GM12878 (cell line): ENCODE data around the gene NKIRAS2. TPM values are rescaled to one million over a fixed set of nuclear protein-coding genes. Genes with fewer than 3 reads are reported as not detected.

ENCODE experiments used
- ATAC-seq: fragments of 200-7000 bp; cut with Tn5 transposase; 3 replicates; pipeline ENCODE4 v1.9.1; 2020; ENCODE audit warnings: mild to moderate bottlenecking, moderate library complexity
- BruUV-seq: library from RNA; stranded (reverse); fragments of 400-500 nt; replicated peaks from 2 replicates; lab custom pipeline; 2021; lab: Mats Ljungman, UMichigan
- CTCF ChIA-PET: fragments of 300-600 bp; sonication (Branson Sonifier 250); formaldehyde crosslinking; extraction: SDS; loops from one replicate; lab custom pipeline; 2021; ENCODE audit warnings: inconsistent platforms; lab: Yijun Ruan, JAX
- POLR2A ChIA-PET: fragments of 350-600 bp; formaldehyde crosslinking; extraction: SDS; loops from one replicate; lab custom pipeline; 2021; ENCODE audit warnings: inconsistent platforms; lab: Charles Lee
- RAD21 ChIA-PET: fragments of 300-600 bp; sonication (Branson Sonifier 250); formaldehyde crosslinking; loops from one replicate; lab custom pipeline; 2023; ENCODE audit warnings: antibody characterized with exemption; ENCODE audit not compliant: unreplicated experiment; lab: Charles Lee
- SMC1A ChIA-PET: fragments of 300-600 bp; sonication (Branson Sonifier 250); formaldehyde crosslinking; loops from one replicate; lab custom pipeline; 2023; ENCODE audit not compliant: unreplicated experiment, uncharacterized antibody; lab: Charles Lee
- DNase-seq: peaks from one replicate; pipeline ENCODE4 v3.0.0-alpha.2; 2011; ENCODE audit warnings: low read depth, low spot score
- FAIRE-seq: peaks from 3 replicates; lab custom pipeline; 2011; peaks lifted over from hg19 to GRCh38; lab: Jason Lieb, UNC
- H2AFZ ChIP-seq: 2 replicates; pipeline ENCODE4 v1.6.0; 2011; ENCODE audit warnings: low read depth, low read length, control low read depth; ENCODE audit not compliant: control insufficient read depth
- H3K27ac ChIP-seq: 2 replicates; pipeline ENCODE4 v1.5.1; 2011; ENCODE audit warnings: control low read depth; ENCODE audit not compliant: control insufficient read depth, insufficient read depth
- H3K27me3 ChIP-seq, 2 experiments: replicated peaks in 1 of 2; 2 replicates each; pipeline versions ENCODE4 v1.6.0 to v1.6.1; 2011; ENCODE audit warnings: low read length in 1 of 2; ENCODE audit not compliant: control insufficient read depth in 2 of 2, insufficient read depth in 2 of 2
- H3K36me3 ChIP-seq, 2 experiments: 2 replicates each; pipeline ENCODE4 v1.5.1; 2011; ENCODE audit warnings: low read length in 1 of 2; ENCODE audit not compliant: control insufficient read depth in 2 of 2, insufficient read depth in 2 of 2
- H3K4me1 ChIP-seq: 2 replicates; pipeline ENCODE4 v1.6.1; 2011; ENCODE audit warnings: mild to moderate bottlenecking, low read length, moderate library complexity, mixed read lengths; ENCODE audit not compliant: control insufficient read depth, insufficient read depth
- H3K4me2 ChIP-seq: 2 replicates; pipeline ENCODE4 v1.6.0; 2011; ENCODE audit warnings: control low read depth; ENCODE audit not compliant: control insufficient read depth, insufficient read depth
- H3K4me3 ChIP-seq: fragments of 200-600 bp; sonication (generic); 2 replicates; pipeline ENCODE4 v1.5.1; 2016
- H3K79me2 ChIP-seq: 2 replicates; pipeline ENCODE4 v1.6.0; 2011; ENCODE audit warnings: low read length; ENCODE audit not compliant: control insufficient read depth, insufficient read depth
- H3K9ac ChIP-seq: 2 replicates; pipeline ENCODE4 v1.8.0; 2011; ENCODE audit warnings: low read length, control low read depth, mixed read lengths; ENCODE audit not compliant: control insufficient read depth, insufficient read depth
- H3K9me3 ChIP-seq: replicated peaks from 3 replicates; pipeline ENCODE4 v1.5.1; 2011; ENCODE audit warnings: mild to moderate bottlenecking, low read length; ENCODE audit not compliant: control insufficient read depth, insufficient read depth
- H4K20me1 ChIP-seq: 2 replicates; pipeline ENCODE4 v1.6.0; 2011; ENCODE audit not compliant: control insufficient read depth, insufficient read depth
- BACH1 ChIP-seq: fragments of 450-650 bp; IDR thresholded peaks from 2 replicates; pipeline ENCODE4 v1.6.1; 2017; ENCODE audit warnings: mild to moderate bottlenecking, borderline replicate concordance
- ELK1 ChIP-seq: IDR thresholded peaks from 2 replicates; pipeline ENCODE4 v1.6.1; 2012; ENCODE audit warnings: low read depth, low read length, improper control_type of control experiment
- FOXK2 ChIP-seq: fragments of 450-650 bp; IDR thresholded peaks from 2 replicates; pipeline ENCODE4 v1.6.1; 2017; ENCODE audit warnings: mild to moderate bottlenecking, moderate library complexity
- GABPA ChIP-seq: IDR thresholded peaks from 2 replicates; pipeline ENCODE4 v1.6.1; 2014; ENCODE audit warnings: antibody characterized with exemption, low read depth, mild to moderate bottlenecking, inconsistent platforms
- HSF1 ChIP-seq: fragments of 150-350 bp; IDR thresholded peaks from 2 replicates; pipeline ENCODE4 v1.6.1; 2014; ENCODE audit warnings: mild to moderate bottlenecking, low read depth, low read length
- KLF5 ChIP-seq: fragments of 450-650 bp; IDR thresholded peaks from 2 replicates; pipeline ENCODE4 v1.6.1; 2014; ENCODE audit warnings: mild to moderate bottlenecking; ENCODE audit not compliant: partially characterized antibody
- NFYA ChIP-seq: IDR thresholded peaks from 2 replicates; pipeline ENCODE4 v1.6.1; 2011; ENCODE audit warnings: low read depth, mild to moderate bottlenecking, low read length, improper control_type of control experiment, borderline replicate concordance
- NKRF ChIP-seq: fragments of 450-650 bp; conservative IDR thresholded peaks from 2 replicates; pipeline ENCODE4 v1.6.1; 2017; ENCODE audit warnings: mild to moderate bottlenecking, moderate library complexity
- PAX8 ChIP-seq: fragments of 450-650 bp; IDR thresholded peaks from 2 replicates; pipeline ENCODE4 v1.6.1; 2017; ENCODE audit warnings: mild to moderate bottlenecking, moderate library complexity
- RUNX3 ChIP-seq: IDR thresholded peaks from 2 replicates; pipeline ENCODE4 v1.6.1; 2012; ENCODE audit warnings: low read length, inconsistent platforms
- ZBTB40 ChIP-seq: fragments of 450-650 bp; IDR thresholded peaks from 2 replicates; pipeline ENCODE4 v1.6.1; 2016; ENCODE audit warnings: mild to moderate bottlenecking, moderate library complexity, borderline replicate concordance
- ZNF217 ChIP-seq: fragments of 450-650 bp; IDR thresholded peaks from 2 replicates; pipeline ENCODE4 v1.6.1; 2017; ENCODE audit warnings: antibody characterized with exemption, mild to moderate bottlenecking
- WGBS: methylation state at CpG from one replicate; pipeline ENCODE4 v1.1.6; 2016; ENCODE audit warnings: low lambda C conversion rate; ENCODE audit not compliant: insufficient replicate concordance, insufficient coverage; ENCODE audit errors: missing lambda C conversion rate; 5-methylcytosine and 5-hydroxymethylcytosine counted together
- in situ Hi-C: fragments of 300-500 bp; cut with MboI; formaldehyde crosslinking; loops from 9 replicates; pipeline ENCODE4 v1.14.3; 2018; ENCODE audit warnings: mixed read lengths
- intact Hi-C: fragments of 100-400 bp; cut with micrococcal nuclease; formaldehyde crosslinking; loops from one replicate; pipeline ENCODE4 v1.14.2; 2022; ENCODE audit not compliant: unreplicated experiment
- polyA plus RNA-seq, 11 experiments: library from polyadenylated mRNA; depleted of rRNA in 4 of 11; unstranded in 6 of 11; stranded (reverse) in 5 of 11; fragments of >200 nt; fragmentation: Nextera tagmentation in 4 of 11; fragmentation: Illumina TruSeq in 1 of 11; extraction: Ambion mirVana in 4 of 11; extraction: Trizol in 1 of 11; gene quantifications; 1 replicate in 1 of 11; 2 replicates in 10 of 11; pipeline versions ENCODE4 v1.2.1 to v1.2.3, GENCODE V29; 2011 to 2016; ENCODE audit warnings: inconsistent platforms in 2 of 11, missing spikeins in 2 of 11, low read depth in 1 of 11
- total RNA-seq, 4 experiments: library from RNA; depleted of rRNA in 3 of 4; stranded (reverse); fragments of >200 nt in 3 of 4; fragmentation: Illumina TruSeq in 1 of 4; extraction: Trizol in 1 of 4; gene quantifications; 2 replicates each; pipeline versions ENCODE4 v1.2.1 to v1.2.3, GENCODE V29; 2013 to 2021

NKIRAS2 gene
- total and polyA plus RNA-seq, 10 of the 15 experiments (the other 5 are each of a cell fraction or from before 2014, with no cell fraction given), result 6.4 to 49.7 (median 27.2) TPM

- no peak for TF ChIP-seq HSF1
- no peak for TF ChIP-seq BACH1
- TF ChIP-seq PAX8, result no peak
- no peak for TF ChIP-seq ZNF217
Measured at GRCh38 chr17:42039794-42040763, 20.2 kb downstream of the NKIRAS2 start (continued).

- no peak overlapping the region for H3K4me2 ChIP-seq
- no peaks in the 10 kb centered on the region for H4K20me1 ChIP-seq
- RAD21 ChIA-PET, result interaction anchor here (1.4 kb wide), 1 partner anchor 111 kb away, joined by 4 read pairs; the partner anchor contains the start of gene ODAD4
- no peak overlapping the region for H3K4me3 ChIP-seq
- intact Hi-C loops (no loop called here), in situ Hi-C loops (no loop called here)
- no peak overlapping the region for H2AFZ ChIP-seq
- ATAC-seq, result no peak
- no TSS peak for BruUV-seq
- DNase-seq, result no peak
- no peaks in the 10 kb centered on the region for H3K36me3 ChIP-seq
- POLR2A ChIA-PET, result interaction anchor here (0.5 to 1.3 kb wide), 3 partner anchors 33 to 616 kb away, joined by 3 to 4 read pairs (median 3); no protein-coding TSS in a partner anchor
- no peak overlapping the region for H3K9ac ChIP-seq
- H3K27me3 ChIP-seq, result no peaks in the 10 kb centered on the region
- no peaks in the 10 kb centered on the region for H3K9me3 ChIP-seq
- WGBS, result 72% methylated on average over 10 of the region's 10 CpGs
- H3K4me1 ChIP-seq, result peaks cover 8% of the 10 kb centered on the region; the same call in 1 of the 2 replicates
- SMC1A ChIA-PET, result interaction anchor here (1.2 kb wide), 1 partner anchor 21 kb away, joined by 3 read pairs; the partner anchor contains the start of gene NKIRAS2
- no peaks in the 10 kb centered on the region for H3K79me2 ChIP-seq
- CTCF ChIA-PET, result interaction anchor here (0.6 to 1.4 kb wide), 5 partner anchors 9 to 75 kb away, joined by 3 to 6 read pairs (median 3); no protein-coding TSS in a partner anchor
- no peak for FAIRE-seq
- H3K27ac ChIP-seq, result no peak overlapping the region
- no peak for TF ChIP-seq NKRF
- TF ChIP-seq KLF5, result no peak
- no peak for TF ChIP-seq NFYA
- no peak for TF ChIP-seq ELK1
- no peak for TF ChIP-seq RUNX3
- TF ChIP-seq FOXK2, result no peak
- no peak for TF ChIP-seq ZBTB40
- no peak for TF ChIP-seq GABPA
Measured at GRCh38 chr17:42040818-42041217, 20.9 kb downstream of the NKIRAS2 start.
